Kidney (tissue), 14 donors: ENCODE data around the gene OR10H1. TPM values are rescaled to one million over a fixed set of nuclear protein-coding genes. Genes with fewer than 3 reads are reported as not detected.

Source experiments
- DNase-seq, 5 donors: peaks; one replicate each; pipeline ENCODE4 v3.0.0-alpha.2; 2013 to 2020
- FAIRE-seq: peaks from 2 replicates; lab custom pipeline; 2012; peaks lifted over from hg19 to GRCh38; lab: Jason Lieb, UNC
- H3K27ac ChIP-seq, 2 donors: one replicate each; pipeline ENCODE4 v1.7.0; 2013; ENCODE audit warnings: low read depth in 2 of 2, low read length in 2 of 2, inconsistent platforms in 1 of 2
- H3K27me3 ChIP-seq: one replicate; pipeline ENCODE4 v1.7.1; 2013; ENCODE audit warnings: low read length, inconsistent platforms; ENCODE audit not compliant: control insufficient read depth, insufficient read depth
- H3K36me3 ChIP-seq, 3 donors: one replicate each; pipeline versions ENCODE4 v1.7.0 to v1.7.1; 2013; ENCODE audit warnings: low read length in 3 of 3, control low read depth in 1 of 3, inconsistent platforms in 1 of 3; ENCODE audit not compliant: insufficient read depth in 3 of 3, control insufficient read depth in 2 of 3
- H3K4me1 ChIP-seq, 3 donors: one replicate each; pipeline versions ENCODE4 v1.7.0 to v1.7.1; 2013; ENCODE audit warnings: low read length in 3 of 3, inconsistent platforms in 1 of 3, low read depth in 1 of 3; ENCODE audit not compliant: control insufficient read depth in 2 of 3, insufficient read depth in 2 of 3
- H3K4me3 ChIP-seq, 3 donors: one replicate each; pipeline versions ENCODE4 v1.7.0 to v1.8.1; 2013; ENCODE audit warnings: low read length in 3 of 3, control low read depth in 1 of 3, inconsistent platforms in 1 of 3
- H3K9ac ChIP-seq, 3 donors: one replicate each; pipeline versions ENCODE4 v1.7.0 to v1.7.1; 2013; ENCODE audit warnings: low read length in 3 of 3, control low read depth in 1 of 3, inconsistent platforms in 1 of 3
- H3K9me3 ChIP-seq, 3 donors: one replicate each; pipeline versions ENCODE4 v1.7.0 to v1.7.1; 2013; ENCODE audit warnings: low read length in 3 of 3, control low read depth in 1 of 3, inconsistent platforms in 1 of 3; ENCODE audit not compliant: control insufficient read depth in 2 of 3, insufficient read depth in 1 of 3
- intact Hi-C: fragments of 100-400 bp; cut with DNase I; formaldehyde crosslinking; loops from one replicate; pipeline ENCODE4 v1.11.1; 2022
- polyA plus RNA-seq: library from polyadenylated mRNA; stranded (reverse); fragments of 350-450 nt; fragmentation: Illumina TruSeq; extraction: RNeasy Lipid Tissue Mini Kit (QIAGEN cat#74804); gene quantifications from one replicate; pipeline ENCODE4 v1.2.3, GENCODE V29; 2014; ENCODE audit warnings: low read depth, low replicate concordance; ENCODE audit not compliant: insufficient read depth
- total RNA-seq: library from RNA; stranded (reverse); fragmentation: NEBNext Ultra II Directional; extraction: Animal tissue kit (Norgen Biotek cat#: 25700); gene quantifications from one replicate; pipeline ENCODE4 v1.2.1, GENCODE V29; 2021
- TF ChIP-seq, protein P1 (sequence below): IDR thresholded peaks from 3 replicates; pipeline ENCODE4 v1.5.1; 2012; ENCODE audit warnings: mild to moderate bottlenecking, moderate library complexity, borderline replicate concordance; ENCODE audit not compliant: insufficient read depth; ENCODE audit errors: extremely low read depth
- donor health status: control.
- donor health status: control.
- donor health status: control.
- donor health status: control.
- donor health status: control.
- donor health status: DM: yes; HTN: yes; CAD: no.
- donor health status: Normal renal cell carcinoma (clear cell type).

The OR10H1 gene
- total and polyA plus RNA-seq, 2 donors from 2014 or later, result 0.09 TPM; not detected in 1

DNA sequence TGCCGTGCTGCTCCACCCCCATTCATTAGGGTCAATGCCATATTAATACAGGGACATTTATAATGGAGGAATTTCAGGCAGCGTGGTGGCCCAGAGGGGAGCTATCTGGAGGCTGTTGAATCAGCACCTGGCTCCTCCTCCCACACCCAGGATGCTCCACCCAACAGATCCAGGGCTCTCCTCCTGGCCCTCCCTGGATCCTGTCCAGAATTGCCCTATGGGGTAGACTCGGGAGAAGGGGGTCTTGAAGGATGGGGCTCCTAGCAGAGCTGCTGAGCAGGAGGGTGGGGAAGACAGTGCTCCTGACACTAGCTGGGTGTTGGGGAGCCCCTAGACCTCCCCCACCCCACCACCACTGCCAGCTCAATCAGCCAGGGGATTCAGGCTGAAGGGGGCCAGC, 33.3 kb downstream of the OR10H1 start:
- FAIRE-seq, result no peak
- Histone ChIP-seq H3K4me3 (no peak overlapping the region), H3K27ac (no peak overlapping the region), H3K4me1 (no peaks in the 10 kb centered on the region), H3K9me3 (no peaks in the 10 kb centered on the region), H3K27me3 (no peaks in the 10 kb centered on the region), H3K36me3 (no peaks in the 10 kb centered on the region), H3K9ac (no peak overlapping the region)
- no peak for DNase-seq
- intact Hi-C loops, result no loop called here
- TF ChIP-seq, protein P1, sequence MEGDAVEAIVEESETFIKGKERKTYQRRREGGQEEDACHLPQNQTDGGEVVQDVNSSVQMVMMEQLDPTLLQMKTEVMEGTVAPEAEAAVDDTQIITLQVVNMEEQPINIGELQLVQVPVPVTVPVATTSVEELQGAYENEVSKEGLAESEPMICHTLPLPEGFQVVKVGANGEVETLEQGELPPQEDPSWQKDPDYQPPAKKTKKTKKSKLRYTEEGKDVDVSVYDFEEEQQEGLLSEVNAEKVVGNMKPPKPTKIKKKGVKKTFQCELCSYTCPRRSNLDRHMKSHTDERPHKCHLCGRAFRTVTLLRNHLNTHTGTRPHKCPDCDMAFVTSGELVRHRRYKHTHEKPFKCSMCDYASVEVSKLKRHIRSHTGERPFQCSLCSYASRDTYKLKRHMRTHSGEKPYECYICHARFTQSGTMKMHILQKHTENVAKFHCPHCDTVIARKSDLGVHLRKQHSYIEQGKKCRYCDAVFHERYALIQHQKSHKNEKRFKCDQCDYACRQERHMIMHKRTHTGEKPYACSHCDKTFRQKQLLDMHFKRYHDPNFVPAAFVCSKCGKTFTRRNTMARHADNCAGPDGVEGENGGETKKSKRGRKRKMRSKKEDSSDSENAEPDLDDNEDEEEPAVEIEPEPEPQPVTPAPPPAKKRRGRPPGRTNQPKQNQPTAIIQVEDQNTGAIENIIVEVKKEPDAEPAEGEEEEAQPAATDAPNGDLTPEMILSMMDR, result no peak

GRCh38 chr19:15781661-15782060, 33.8 kb downstream of the OR10H1 start:
- intact Hi-C loops, result no loop called here
- Histone ChIP-seq H3K9me3 (no peaks in the 10 kb centered on the region), H3K36me3 (no peaks in the 10 kb centered on the region), H3K4me3 (no peak overlapping the region), H3K27ac (no peak overlapping the region), H3K9ac (no peak overlapping the region), H3K27me3 (no peaks in the 10 kb centered on the region), H3K4me1 (no peaks in the 10 kb centered on the region)
- TF ChIP-seq, protein P1, result no peak
- DNase-seq, result no peak
- FAIRE-seq, result no peak

- no peaks in the 10 kb centered on the region for H3K9me3 ChIP-seq
- H3K4me3 ChIP-seq, result no peak overlapping the region
- H3K9ac ChIP-seq, result no peak overlapping the region
- DNase-seq (no peak), FAIRE-seq (no peak)
- intact Hi-C loops, result no loop called here
- H3K27me3 ChIP-seq, result no peaks in the 10 kb centered on the region
- no peak overlapping the region for H3K27ac ChIP-seq
- TF ChIP-seq, protein P1, result no peak
- no peaks in the 10 kb centered on the region for H3K4me1 ChIP-seq
- H3K36me3 ChIP-seq, result no peaks in the 10 kb centered on the region
These were observed 34.6 kb downstream of the OR10H1 start for GRCh38 chr19:15780610-15781418.
